Stimulated activated naive CD4-positive, alpha-beta T cell (primary cell): ENCODE measurements around the gene CYP4F12.
A peak's percentile ranks its signal among the peaks of the same experiment; 100 is the strongest.

Experiments
- DNase-seq, 6 experiments: peaks; one replicate each; lab custom pipeline; 2025; lab: John Stamatoyannopoulos, UW

CYP4F12 gene

DNA sequence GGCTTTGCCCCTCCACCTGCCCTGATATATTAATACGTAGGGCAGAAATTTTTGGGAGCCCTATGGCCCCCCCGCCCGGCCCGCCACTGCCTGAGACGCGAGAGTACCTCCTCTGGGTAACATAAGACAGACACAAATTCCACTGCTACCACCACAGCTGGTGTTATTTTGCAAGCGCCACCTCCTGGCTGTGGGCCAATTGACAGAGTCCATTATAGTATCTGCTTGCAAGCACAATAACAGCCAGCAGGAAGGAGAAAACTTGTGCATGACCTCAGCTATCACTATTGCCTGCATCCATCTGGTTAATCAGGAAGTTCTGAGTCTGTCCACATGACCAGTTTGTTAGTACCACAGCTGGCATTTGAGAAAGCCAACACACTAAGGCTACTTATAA lies 29.6 kb downstream of the CYP4F12 start:
- peak in 3 of 6 experiments; percentile 9 to 15 (median 9) for DNase-seq

DNA sequence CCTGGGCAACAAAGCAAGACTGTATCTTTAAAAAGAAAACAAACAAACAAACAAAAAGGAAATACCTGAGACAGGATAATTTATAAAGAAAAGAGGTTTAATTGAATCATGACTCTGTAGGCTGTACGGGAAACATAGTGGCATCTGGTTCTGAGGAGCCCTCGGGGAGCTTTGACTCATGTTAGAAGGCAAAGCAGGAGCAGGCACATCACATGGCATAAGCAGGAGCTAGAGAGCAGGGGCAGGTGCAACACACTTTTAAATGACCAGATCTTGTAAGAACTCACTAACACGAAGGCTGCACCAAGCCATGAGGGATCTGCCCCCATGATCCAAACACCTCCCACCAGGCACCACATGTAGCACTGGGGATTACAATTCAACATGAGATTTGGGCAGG lies 41.8 kb downstream of the CYP4F12 start:
- no peak for DNase-seq

DNA sequence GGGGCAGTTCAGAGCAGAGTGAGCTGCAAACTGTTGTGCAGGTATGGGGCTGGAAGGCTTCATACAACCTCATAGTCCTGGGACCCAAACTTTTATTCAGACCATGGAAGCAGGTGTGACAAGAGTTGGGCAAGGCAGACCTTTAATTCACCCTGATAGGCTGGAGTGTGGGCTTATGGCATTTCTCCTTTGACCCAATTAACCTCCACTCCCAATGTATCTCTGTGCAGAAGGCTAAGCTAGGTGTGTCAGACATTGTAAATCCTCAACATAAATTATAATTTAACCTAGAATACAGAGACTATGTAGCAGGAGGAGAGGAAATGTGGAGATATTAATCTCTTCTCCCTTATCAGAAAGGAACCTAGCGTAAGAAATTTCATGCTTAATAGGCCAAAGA lies 42.8 kb downstream of the CYP4F12 start:
- no peak for DNase-seq

DNA sequence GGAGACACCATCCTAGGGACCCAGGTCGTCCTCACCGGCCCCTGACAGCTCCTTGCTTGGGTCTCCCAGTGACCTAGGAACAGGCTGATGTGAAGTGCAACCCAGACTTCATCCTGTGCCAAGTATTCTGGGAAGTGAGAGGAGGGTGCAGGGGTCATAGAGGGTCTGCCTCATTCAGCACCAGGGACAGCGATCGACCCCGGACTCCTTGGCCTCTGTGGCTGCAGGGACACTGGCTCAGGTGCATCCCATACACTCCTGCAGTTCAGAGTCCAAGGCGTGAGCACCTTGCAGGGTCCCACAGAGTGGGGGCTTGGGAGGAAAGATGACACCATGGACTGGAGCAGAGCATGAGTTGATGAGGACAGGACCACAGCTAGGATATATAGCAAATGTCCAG lies 44.9 kb downstream of the CYP4F12 start:
- no peak for DNase-seq

DNA sequence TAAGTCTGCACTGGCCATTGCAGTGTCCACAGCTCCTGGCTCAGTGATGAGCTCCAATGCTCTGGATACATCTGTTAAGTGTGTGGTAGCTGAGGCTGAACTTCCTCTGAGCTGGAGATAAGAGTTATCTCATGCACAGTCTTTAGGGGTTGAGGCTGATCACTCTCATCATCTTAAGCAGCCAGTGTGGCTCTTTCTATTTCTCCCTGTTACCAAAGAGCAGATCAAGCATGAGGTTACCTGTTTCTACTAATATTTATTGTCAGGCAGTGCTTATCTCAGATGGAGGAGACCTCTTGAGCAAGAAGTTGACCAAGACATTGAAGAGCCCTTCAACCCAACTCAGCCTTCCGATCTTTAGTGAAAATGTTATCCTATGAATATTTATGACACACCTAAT lies 48.4 kb downstream of the CYP4F12 start:
- no peak for DNase-seq

DNA sequence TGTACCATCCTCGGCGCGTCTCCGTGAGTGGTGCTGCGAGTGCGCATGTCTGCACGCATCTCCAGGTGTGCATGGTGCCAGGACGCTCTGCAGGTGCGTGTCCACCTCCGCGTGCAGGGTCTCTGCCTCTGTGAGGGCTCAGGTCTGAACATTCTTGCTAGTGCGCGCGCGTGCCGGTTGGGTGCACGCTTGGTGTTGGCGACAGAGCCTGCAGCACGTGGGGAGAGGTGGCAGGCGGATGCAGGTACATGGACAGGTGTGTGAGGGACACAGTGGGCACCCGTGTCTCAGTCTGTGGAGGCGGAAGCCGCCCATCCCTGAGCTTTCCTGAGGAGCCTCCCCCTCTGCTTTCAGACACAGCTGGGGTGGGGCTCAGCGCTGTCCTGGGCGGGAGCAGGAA lies 50.1 kb downstream of the CYP4F12 start:
- no peak for DNase-seq

DNA sequence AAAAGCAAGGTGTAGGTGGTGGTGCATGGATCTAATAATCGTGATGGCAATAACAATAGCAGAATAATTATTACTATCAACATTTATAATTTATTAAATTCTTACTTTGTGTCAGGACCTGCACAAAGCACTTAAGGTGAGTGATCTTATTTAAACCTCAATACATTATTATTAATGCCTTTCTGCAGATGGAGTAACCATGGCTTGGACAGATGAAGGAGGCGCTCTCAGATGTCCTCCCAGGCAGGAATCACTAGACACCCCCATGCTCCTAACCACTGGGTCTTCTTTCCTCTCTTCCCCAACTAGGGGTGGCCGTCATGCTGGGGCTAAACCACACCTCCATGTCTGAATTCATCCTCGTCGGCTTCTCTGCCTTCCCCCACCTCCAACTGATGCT lies 54.8 kb downstream of the CYP4F12 start, which contains the start of gene OR10H2:
Gene OR10H2 (plus strand): TSS at position 301 of the 400 bp plus-strand sequence. CDS start 20 bp downstream, at position 321.
- DNase-seq: no peak

DNA sequence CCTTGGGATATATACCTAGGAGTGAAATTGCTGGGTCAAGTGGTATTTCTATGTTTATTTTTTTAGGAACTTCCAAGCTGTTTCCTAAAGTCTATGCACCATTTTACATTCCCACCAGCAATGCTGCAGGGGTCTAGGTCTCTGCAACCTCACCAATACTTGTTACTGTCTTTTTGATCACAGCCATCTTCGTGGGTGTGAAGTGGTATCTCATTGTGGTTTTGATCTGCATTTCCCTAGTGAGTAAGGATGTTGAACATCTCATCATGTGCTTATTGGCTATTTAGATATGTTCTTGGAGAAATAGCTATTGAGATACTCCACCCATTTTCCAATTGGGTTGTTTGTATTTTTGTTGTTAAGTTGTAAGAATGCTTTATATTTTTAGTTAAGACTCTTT lies 57.7 kb downstream of the CYP4F12 start:
- DNase-seq: no peak

DNA sequence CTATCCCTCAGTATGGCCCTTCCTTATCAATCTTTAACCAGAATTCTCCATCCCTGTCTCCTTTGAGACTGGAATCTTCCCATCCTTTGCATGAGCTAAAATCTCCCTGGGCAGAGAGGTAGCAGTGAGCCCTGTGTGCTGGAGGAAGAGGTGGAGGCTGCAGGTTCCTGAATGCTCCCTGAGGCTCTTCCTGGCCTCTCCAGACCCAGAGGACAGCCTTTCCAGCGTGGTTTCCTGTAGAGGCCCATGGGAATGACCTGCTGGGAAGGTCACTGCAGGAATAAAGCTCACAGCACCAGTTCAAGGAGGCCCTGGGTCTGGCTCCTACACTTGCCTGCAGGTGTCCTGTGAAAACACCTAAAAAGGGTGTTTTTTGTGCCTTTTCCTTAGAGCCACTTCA lies 59.5 kb downstream of the CYP4F12 start:
- no peak for DNase-seq

DNA sequence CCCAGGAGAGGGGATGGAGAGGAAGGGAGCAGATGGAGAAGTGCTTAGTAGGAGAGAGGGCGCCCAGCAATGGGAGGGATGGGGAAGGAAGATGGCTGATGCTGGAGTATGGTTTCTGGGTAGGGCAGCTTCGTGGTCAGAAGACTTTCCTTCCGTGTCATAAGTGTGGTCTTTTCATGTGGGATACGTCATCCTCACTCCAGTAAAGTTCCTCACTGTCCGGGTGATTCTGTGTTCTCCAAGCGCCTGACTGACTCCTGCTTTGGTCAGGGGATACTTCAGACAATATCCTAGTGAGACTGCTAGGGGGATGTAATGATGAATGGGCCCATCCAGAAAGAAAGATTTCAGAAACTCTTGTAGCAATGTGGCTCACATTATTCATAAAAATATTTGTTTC lies 61.0 kb downstream of the CYP4F12 start:
- no peak for DNase-seq

DNA sequence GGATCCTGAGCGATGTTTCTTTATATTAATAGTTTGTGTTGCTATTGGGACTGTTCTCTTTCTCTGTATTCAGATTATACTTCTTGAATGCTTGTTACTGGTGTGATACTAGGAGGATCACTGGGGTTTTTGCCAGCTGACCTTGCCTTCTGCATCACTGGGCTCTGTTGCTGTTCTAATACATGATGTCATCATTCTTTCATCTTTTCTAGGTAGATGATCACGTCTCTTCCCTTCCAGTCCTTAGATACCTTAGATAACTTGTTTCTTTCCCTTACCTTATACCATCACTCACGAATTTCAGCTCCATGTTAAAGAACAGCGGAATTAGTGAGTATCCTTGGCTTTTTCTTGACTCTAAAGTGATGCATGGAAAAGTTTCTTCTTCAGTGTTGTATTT lies 64.8 kb downstream of the CYP4F12 start, which contains the start of gene OR10H3:
Gene OR10H3 (plus strand): TSS at position 264 of the 400 bp plus-strand sequence. CDS start 3,408 bp downstream, outside the sequence.
- DNase-seq: no peak

DNA sequence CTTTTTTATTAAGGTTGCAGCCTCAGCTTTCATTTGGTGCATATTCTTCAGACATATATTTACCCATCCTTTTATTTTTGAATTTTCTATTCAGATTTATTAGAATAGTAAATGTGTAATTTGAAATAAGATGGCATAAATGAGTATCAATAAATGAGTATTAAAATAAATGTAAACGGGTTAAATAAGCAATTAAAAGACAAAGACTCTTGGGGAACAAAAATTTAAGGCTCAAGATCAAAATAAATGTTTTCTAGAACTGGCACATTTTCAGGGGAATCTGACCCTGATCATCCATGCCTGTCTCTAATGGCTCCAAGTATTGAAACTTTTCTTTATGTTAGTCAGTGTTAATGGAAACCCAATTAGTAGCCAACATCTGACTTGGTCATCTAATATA lies 67.9 kb downstream of the CYP4F12 start:
- no peak for DNase-seq
